SK-N-SH (cell line): ENCODE results near the gene NCKAP5. TPM values are rescaled to one million over a fixed set of nuclear protein-coding genes. Genes with fewer than 3 reads are reported as not detected.

ENCODE experiments used
- CTCF ChIA-PET: fragments of 300-600, 350-600 bp; formaldehyde crosslinking; extraction: SDS; loops from one replicate; lab custom pipeline; 2021; lab: Yijun Ruan, JAX
- POLR2A ChIA-PET: fragments of 350-600 bp; sonication (Branson Sonifier 250); formaldehyde crosslinking; extraction: SDS; loops from one replicate; lab custom pipeline; 2020; ENCODE audit warnings: antibody characterized with exemption, inconsistent platforms; lab: Yijun Ruan, JAX
- DNase-seq: peaks from one replicate; pipeline ENCODE4 v3.0.0; 2012
- H2AFZ ChIP-seq: fragments of 200-600 bp; sonication (generic); 2 replicates; pipeline ENCODE4 v1.8.1; 2016; ENCODE audit warnings: antibody characterized with exemption, mild to moderate bottlenecking, low read depth
- H3F3A ChIP-seq: fragments of 200-600 bp; sonication (generic); replicated peaks from 2 replicates; pipeline ENCODE3; 2016; ENCODE audit warnings: antibody characterized with exemption, mild to moderate bottlenecking; ENCODE audit not compliant: insufficient read depth
- H3K27ac ChIP-seq, 2 experiments: fragments of 200-500 bp in 1 of 2; fragments of 200-600 bp in 1 of 2; sonication (Bioruptor generic) in 1 of 2; sonication (generic), shearing (Covaris generic) in 1 of 2; 2 replicates each; pipeline versions ENCODE4 v1.5.1 to v1.6.1; 2014 to 2016; ENCODE audit warnings: low read depth in 2 of 2, inconsistent platforms in 1 of 2, low read length in 1 of 2, mild to moderate bottlenecking in 1 of 2, mixed read lengths in 1 of 2
- H3K27me3 ChIP-seq: fragments of 200-600 bp; sonication (generic), shearing (Covaris generic); 2 replicates; pipeline ENCODE4 v1.6.1; 2016; ENCODE audit warnings: mixed run types; ENCODE audit not compliant: insufficient read depth
- H3K36me3 ChIP-seq, 2 experiments: fragments of 200-500 bp in 1 of 2; fragments of 200-600 bp in 1 of 2; sonication (Bioruptor generic) in 1 of 2; sonication (generic) in 1 of 2; replicated peaks in 1 of 2; 2 replicates each; pipeline versions ENCODE3 to v1.5.1; 2014 to 2016; ENCODE audit warnings: low read length in 1 of 2, mild to moderate bottlenecking in 1 of 2; ENCODE audit not compliant: insufficient read depth in 2 of 2, control insufficient read depth in 1 of 2
- H3K4me1 ChIP-seq, 2 experiments: fragments of 200-500 bp in 1 of 2; fragments of 200-600 bp in 1 of 2; sonication (Bioruptor generic) in 1 of 2; sonication (generic), shearing (Covaris generic) in 1 of 2; 2 replicates each; pipeline versions ENCODE4 v1.5.1 to v1.6.1; 2014 to 2016; ENCODE audit warnings: low read depth in 1 of 2, low read length in 1 of 2, mixed run types in 1 of 2; ENCODE audit not compliant: insufficient read depth in 2 of 2, control insufficient read depth in 1 of 2
- H3K4me2 ChIP-seq: fragments of 200-600 bp; sonication (generic), shearing (Covaris generic); 2 replicates; pipeline ENCODE4 v1.6.1; 2017; ENCODE audit warnings: mixed run types
- H3K4me3 ChIP-seq, 2 experiments: fragments of 200-500 bp in 1 of 2; fragments of 200-600 bp in 1 of 2; sonication (Bioruptor generic) in 1 of 2; sonication (generic), shearing (Covaris generic) in 1 of 2; 2 replicates each; pipeline versions ENCODE4 v1.5.1 to v1.8.1; 2014 to 2016; ENCODE audit warnings: low read depth in 2 of 2, inconsistent platforms in 1 of 2, low read length in 1 of 2, mild to moderate bottlenecking in 1 of 2, mixed read lengths in 1 of 2, moderate library complexity in 1 of 2
- H3K79me2 ChIP-seq: fragments of 200-600 bp; sonication (generic); 2 replicates; pipeline ENCODE4 v1.8.1; 2017; ENCODE audit warnings: mild to moderate bottlenecking; ENCODE audit not compliant: insufficient read depth
- H3K9ac ChIP-seq: fragments of 200-600 bp; sonication (generic); 2 replicates; pipeline ENCODE4 v1.6.1; 2017; ENCODE audit warnings: mixed run types
- H3K9me2 ChIP-seq: fragments of 200-600 bp; sonication (generic); 2 replicates; pipeline ENCODE4 v1.6.1; 2017; ENCODE audit warnings: mixed run types
- H3K9me3 ChIP-seq: fragments of 200-600 bp; sonication (generic); 2 replicates; pipeline ENCODE4 v1.6.1; 2017; ENCODE audit warnings: mixed run types, mild to moderate bottlenecking, moderate library complexity
- H4K20me1 ChIP-seq: fragments of 200-600 bp; sonication (generic); 2 replicates; pipeline ENCODE4 v1.6.1; 2017; ENCODE audit warnings: mild to moderate bottlenecking, mixed run types; ENCODE audit not compliant: insufficient read depth
- CHD2 ChIP-seq: fragments of 150-350 bp; IDR thresholded peaks from 2 replicates; pipeline ENCODE4 v1.6.1; 2018; ENCODE audit warnings: low read length; ENCODE audit not compliant: partially characterized antibody
- ELF1 ChIP-seq: IDR thresholded peaks from 2 replicates; pipeline ENCODE4 v1.4.0; 2012
- EZH2phosphoT487 ChIP-seq: fragments of 200-600 bp; sonication (generic); IDR thresholded peaks from 2 replicates; pipeline ENCODE4 v1.6.1; 2017; ENCODE audit warnings: low read depth, mixed run types, mild to moderate bottlenecking, antibody characterized with exemption, moderate library complexity, borderline replicate concordance
- GATA2 ChIP-seq: sonication (generic); formaldehyde crosslinking; IDR thresholded peaks from 2 replicates; pipeline ENCODE4 v1.5.0; 2020; ENCODE audit warnings: mild to moderate bottlenecking, missing genetic modification reagents
- MEF2A ChIP-seq: IDR thresholded peaks from 2 replicates; pipeline ENCODE4 v1.4.0; 2012; ENCODE audit warnings: low read depth, borderline replicate concordance
- NFIC ChIP-seq: IDR thresholded peaks from 2 replicates; pipeline ENCODE4 v1.4.0; 2012; ENCODE audit warnings: borderline replicate concordance
- PBX3 ChIP-seq: IDR thresholded peaks from 2 replicates; pipeline ENCODE4; 2012
- POLR2AphosphoS5 ChIP-seq: IDR thresholded peaks from 2 replicates; pipeline ENCODE4 v1.6.1; 2012; ENCODE audit warnings: low read depth, low read length
- RCOR1 ChIP-seq: fragments of 150-350 bp; IDR thresholded peaks from 2 replicates; pipeline ENCODE4 v1.6.1; 2017; ENCODE audit warnings: antibody characterized with exemption, low read length
- REST ChIP-seq: IDR thresholded peaks from 2 replicates; pipeline ENCODE4 v1.6.1; 2012; ENCODE audit warnings: mild to moderate bottlenecking, low read depth, low read length, moderate library complexity
- RFX5 ChIP-seq: IDR thresholded peaks from 2 replicates; pipeline ENCODE4 v1.6.1; 2012; ENCODE audit warnings: mild to moderate bottlenecking, improper control_type of control experiment, low read length
- USF1 ChIP-seq: IDR thresholded peaks from 2 replicates; pipeline ENCODE4 v1.4.0; 2012; ENCODE audit warnings: low read depth, borderline replicate concordance
- WGBS: methylation state at CpG from one replicate; pipeline ENCODE4 v1.1.6; 2017; ENCODE audit warnings: low lambda C conversion rate; 5-methylcytosine and 5-hydroxymethylcytosine counted together
- polyA plus RNA-seq, 3 experiments: library from polyadenylated mRNA; depleted of rRNA; stranded (reverse); fragments of >200 nt; gene quantifications; 2 replicates each; pipeline ENCODE4 v1.2.3, GENCODE V29; 2012

Gene NCKAP5
- polyA plus RNA-seq, 1 of the 3 experiments (the other 2 are of a cell fraction) = 0.02 TPM

GRCh38 chr2:133495226-133495625, 73.0 kb downstream of the NCKAP5 start:
- no peak for TF ChIP-seq ELF1
- no peak for TF ChIP-seq MEF2A
- TF ChIP-seq GATA2 (CRISPR knock-in tag) = no peak
- TF ChIP-seq RCOR1 = no peak
- TF ChIP-seq USF1 = no peak
- TF ChIP-seq EZH2phosphoT487 = no peak
- no peak for TF ChIP-seq PBX3
- TF ChIP-seq RFX5 = no peak
- TF ChIP-seq CHD2 = no peak
- no peak for TF ChIP-seq NFIC
- no peak for TF ChIP-seq REST
- no peak for TF ChIP-seq POLR2AphosphoS5
- CTCF ChIA-PET = no interaction called here
- WGBS = 67% methylated on average over 4 of the region's 5 CpGs

More at GRCh38 chr2:133495226-133495625, 73.0 kb downstream of the NCKAP5 start:
- POLR2A ChIA-PET = no interaction called here
- Histone ChIP-seq H3K27me3 (no peaks in the 10 kb centered on the region), H3K9me3 (no peaks in the 10 kb centered on the region), H3F3A (peaks cover 5% of the 10 kb centered on the region), H3K4me2 (no peak overlapping the region), H3K4me3 (no peak overlapping the region), H3K79me2 (no peaks in the 10 kb centered on the region), H2AFZ (no peak overlapping the region), H4K20me1 (no peaks in the 10 kb centered on the region), H3K4me1 (peaks cover 3 to 36% of the 10 kb centered on the region in 2 experiments; a peak in 2 of 4 replicates), H3K9me2 (no peaks in the 10 kb centered on the region), H3K9ac (no peak overlapping the region), H3K27ac (no peak overlapping the region), H3K36me3 (no peaks in the 10 kb centered on the region)
- DNase-seq = no peak
